GM13976 (cell line): ENCODE data around the gene ZSWIM5.

Experiments
- DNase-seq: peaks from one replicate; pipeline ENCODE4 v3.0.0; 2012; ENCODE audit warnings: low spot score
- CTCF ChIP-seq: IDR thresholded peaks from 2 replicates; pipeline ENCODE4 v1.5.1; 2012; ENCODE audit warnings: borderline replicate concordance, mild to moderate bottlenecking; ENCODE audit not compliant: insufficient read depth; ENCODE audit errors: extremely low read depth, missing control alignments, control extremely low read depth
- in situ Hi-C: fragments of 300-500 bp; cut with MboI; formaldehyde crosslinking; loops from one replicate; pipeline ENCODE4 v1.12.0; 2022; ENCODE audit warnings: low sequenced_read_pairs, mixed read lengths, inconsistent platforms; ENCODE audit not compliant: unreplicated experiment

Gene ZSWIM5

DNA sequence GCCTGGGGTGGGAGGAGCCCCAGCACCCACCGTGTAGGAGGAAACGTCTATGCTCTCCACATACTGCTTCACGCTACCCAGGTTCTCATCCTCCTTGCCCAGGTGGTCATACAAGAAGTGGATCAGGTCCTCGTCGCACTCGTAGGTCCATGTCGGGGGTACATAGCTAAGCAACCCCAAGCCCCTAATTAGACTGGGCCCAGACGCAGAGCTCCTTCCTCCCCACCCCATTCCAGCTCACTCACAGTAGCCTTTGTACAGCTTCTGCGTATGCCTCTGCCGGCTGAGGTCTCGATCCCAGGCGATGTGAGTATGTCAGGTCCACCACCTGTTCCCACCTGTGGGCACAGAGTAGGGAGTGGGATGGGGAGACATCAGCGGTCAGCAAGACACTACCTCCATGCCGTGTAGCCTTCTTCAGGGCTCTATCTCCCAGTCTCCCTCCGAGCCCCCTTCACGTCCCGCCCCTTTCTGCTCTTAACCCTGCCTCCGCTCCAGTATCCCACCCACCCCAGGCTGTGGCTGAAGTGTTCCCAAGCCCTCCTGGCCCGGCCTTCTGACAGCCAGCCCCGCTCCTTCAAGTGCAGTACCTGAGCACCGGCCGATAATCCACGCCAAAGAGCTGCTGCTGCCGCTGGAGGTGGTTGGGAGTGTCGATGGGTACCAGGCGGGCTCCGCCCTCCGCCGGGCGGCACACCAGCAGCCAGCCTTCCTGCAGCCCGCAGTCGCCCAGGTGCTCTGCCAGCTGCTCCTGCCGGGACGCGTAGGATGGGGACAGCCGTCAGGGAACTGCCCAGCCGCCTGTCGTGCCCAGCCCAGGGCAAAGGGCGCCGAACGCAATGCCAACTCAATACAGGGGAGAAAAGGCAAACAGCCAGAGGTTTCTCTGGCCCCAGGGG, 196.2 kb downstream of the ZSWIM5 start:
- TF ChIP-seq CTCF: no peak
- in situ Hi-C loops: loop anchor here (10.0 kb wide), 2 partner anchors 155 to 485 kb away; partner anchors contain the start of gene TESK2
- no peak for DNase-seq

DNA sequence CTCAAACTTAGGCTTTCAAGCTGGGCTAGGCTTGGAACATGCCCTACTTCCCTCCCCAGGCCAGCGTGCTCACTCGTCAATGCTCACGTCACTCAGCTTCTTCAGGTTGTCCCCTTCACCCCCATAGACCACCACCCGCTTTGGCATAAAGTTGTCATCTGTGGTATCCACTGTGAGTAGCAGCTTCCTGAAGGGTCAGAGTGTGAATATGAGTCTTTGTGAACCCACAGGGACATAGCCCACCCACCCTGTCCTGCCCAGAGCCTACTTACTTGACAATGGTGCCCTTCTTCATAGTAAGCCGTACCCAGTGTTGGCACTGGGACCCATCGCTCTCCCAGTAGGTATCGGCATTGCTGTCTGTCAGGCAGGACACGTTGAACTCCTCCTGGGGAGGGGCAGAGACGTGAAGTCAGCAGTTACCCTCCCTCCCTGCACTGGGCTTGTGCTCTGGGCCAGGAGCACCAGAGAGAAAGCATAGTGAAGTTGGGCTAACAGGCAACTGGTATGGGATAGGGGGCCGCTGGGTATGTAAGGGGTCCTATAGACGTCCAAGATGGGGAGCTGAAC, 197.0 kb downstream of the ZSWIM5 start:
- no peak for TF ChIP-seq CTCF
- in situ Hi-C loops: loop anchor here (10.0 kb wide), 1 partner anchor 155 kb away; no protein-coding TSS in a partner anchor
- no peak for DNase-seq

DNA sequence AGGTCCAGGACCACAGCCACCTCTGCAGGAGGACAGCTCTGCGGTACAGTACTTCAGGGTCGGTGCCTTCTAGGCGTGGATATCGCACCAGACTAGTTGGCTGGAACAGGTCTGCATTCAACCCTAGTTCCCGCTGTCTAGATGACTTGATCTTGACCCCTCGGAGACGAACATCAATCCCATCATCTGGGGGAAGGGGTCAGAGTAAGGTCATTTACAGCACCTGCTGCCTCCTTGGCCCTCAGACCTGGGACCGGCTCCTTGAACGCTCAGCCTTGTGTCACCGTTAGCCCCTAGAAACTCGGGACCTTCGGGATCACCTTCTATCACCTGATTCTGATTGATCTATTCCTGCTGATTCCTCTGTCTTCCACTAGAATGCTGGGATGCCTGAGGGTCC, 197.9 kb downstream of the ZSWIM5 start:
- DNase-seq: no peak
- no peak for TF ChIP-seq CTCF
- in situ Hi-C loops: loop anchor here (10.0 kb wide), 1 partner anchor 154 kb away; no protein-coding TSS in a partner anchor

DNA sequence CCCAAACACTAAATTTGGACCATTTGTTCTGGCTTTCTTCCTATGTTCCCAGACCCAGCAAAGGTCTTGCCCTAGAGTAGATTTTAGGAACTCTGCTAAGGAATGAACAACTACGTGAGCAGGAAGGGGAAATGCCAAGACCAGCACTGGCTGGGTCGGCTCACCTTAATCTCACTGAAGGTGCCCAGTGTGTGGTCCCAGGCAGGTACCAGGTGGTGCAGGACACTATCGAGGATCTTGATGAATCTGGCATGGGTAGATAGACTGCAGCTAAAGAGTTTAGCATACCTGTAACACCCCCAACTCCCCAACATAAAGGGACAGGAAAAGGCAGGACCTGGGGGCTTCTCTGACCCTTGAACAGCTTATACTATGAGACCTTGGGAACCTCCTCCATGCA, 198.3 kb downstream of the ZSWIM5 start:
- TF ChIP-seq CTCF: no peak
- no peak for DNase-seq
- in situ Hi-C loops: loop anchor here (10.0 kb wide), 1 partner anchor 153 kb away; no protein-coding TSS in a partner anchor

- no peak for TF ChIP-seq CTCF
- DNase-seq: no peak
- in situ Hi-C loops: loop anchor here (10.0 kb wide), 1 partner anchor 153 kb away; no protein-coding TSS in a partner anchor
Measured at GRCh38 chr1:45007311-45007710, 199.1 kb downstream of the ZSWIM5 start.

DNA sequence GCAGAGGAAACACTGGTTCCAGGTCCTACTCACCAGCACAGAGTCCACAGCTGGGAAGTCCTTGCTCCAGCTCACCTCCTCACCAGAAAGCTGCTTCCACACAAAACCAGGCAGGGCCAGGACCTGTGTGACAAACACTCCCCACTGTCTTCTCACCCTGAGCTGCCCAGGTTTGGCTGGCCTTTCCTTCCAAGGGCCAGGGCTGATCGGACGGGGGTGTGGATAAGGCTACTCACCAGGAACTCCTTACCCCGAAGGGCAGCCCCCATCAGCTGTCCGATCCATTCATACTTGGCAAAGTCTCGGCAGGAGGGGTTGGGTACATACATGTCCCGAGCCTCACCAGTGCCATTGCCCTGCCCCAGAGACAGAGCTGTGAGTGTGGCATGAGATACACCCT, 200.6 kb downstream of the ZSWIM5 start:
- TF ChIP-seq CTCF: no peak
- no peak for DNase-seq
- in situ Hi-C loops: loop anchor here (10.0 kb wide), 1 partner anchor 151 kb away; no protein-coding TSS in a partner anchor
